ACC112 (cell line): ENCODE measurements around the gene TRRAP.

ENCODE experiments used
- H2AFZ ChIP-seq: fragments of 200-600 bp; sonication (generic); one replicate; pipeline ENCODE4 v1.6.0; 2017; ENCODE audit warnings: antibody characterized with exemption, low read length; ENCODE audit not compliant: unreplicated experiment
- H3K27ac ChIP-seq: fragments of 200-600 bp; sonication (generic); 2 replicates; pipeline ENCODE4 v1.5.1; 2014; ENCODE audit warnings: low read depth, mild to moderate bottlenecking, antibody characterized with exemption, low read length, moderate library complexity
- H3K27me3 ChIP-seq: fragments of 200-600 bp; sonication (generic); 2 replicates; pipeline ENCODE4 v1.6.1; 2014; ENCODE audit warnings: mild to moderate bottlenecking, antibody characterized with exemption, low read length, moderate library complexity, mixed read lengths; ENCODE audit not compliant: insufficient read depth
- H3K36me3 ChIP-seq: fragments of 200-600 bp; sonication (generic); 2 replicates; pipeline ENCODE4 v1.6.1; 2016; ENCODE audit warnings: mild to moderate bottlenecking, antibody characterized with exemption, low read length, moderate library complexity, mixed read lengths; ENCODE audit not compliant: insufficient read depth
- H3K4me1 ChIP-seq: fragments of 200-600 bp; sonication (generic); one replicate; pipeline ENCODE4 v1.6.1; 2016; ENCODE audit warnings: low read length, mixed read lengths; ENCODE audit not compliant: insufficient read depth, unreplicated experiment, control insufficient read depth
- H3K4me3 ChIP-seq: fragments of 200-600 bp; sonication (generic); 2 replicates; pipeline ENCODE4 v1.5.1; 2014; ENCODE audit warnings: mild to moderate bottlenecking, low read depth, low read length
- H3K79me2 ChIP-seq: fragments of 200-600 bp; sonication (generic); one replicate; pipeline ENCODE4 v1.6.0; 2016; ENCODE audit warnings: low read length; ENCODE audit not compliant: control insufficient read depth, unreplicated experiment, insufficient read depth

The TRRAP gene

DNA sequence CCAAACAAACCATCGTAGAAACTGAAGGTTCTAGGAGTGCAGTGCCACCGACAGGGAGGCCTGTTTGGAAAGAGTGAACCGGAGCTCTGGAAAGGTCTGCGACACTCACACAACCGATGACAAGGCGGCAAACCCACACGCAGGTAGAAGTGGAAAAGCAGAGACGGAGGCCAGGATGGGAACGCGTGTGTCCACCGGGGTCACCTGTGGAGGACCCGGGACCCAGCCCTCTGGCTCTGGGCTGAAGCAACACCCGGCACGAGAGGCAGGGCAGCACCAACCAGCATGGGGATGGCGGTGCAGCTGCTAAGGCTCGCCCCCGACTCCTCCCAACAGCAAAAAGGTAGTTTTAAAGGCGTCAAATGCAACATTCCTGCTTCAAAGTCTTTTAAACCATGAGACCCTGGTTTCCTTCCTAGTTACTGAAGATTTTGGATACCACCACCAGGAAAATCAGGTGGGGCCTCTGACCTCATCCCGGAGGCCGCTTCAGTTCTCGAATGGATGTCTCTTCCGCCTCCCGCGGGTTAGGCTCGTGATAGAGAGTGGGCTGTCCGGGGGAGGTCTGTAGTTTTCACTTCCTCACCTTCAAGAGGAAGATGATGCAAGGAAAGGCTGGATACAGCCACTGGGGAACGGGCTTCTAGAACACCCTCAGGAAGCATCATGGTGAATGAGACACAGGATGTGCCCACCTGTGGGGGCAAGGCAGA is 150.1 kb downstream of the TRRAP start:
- H3K4me1 ChIP-seq = no peaks in the 10 kb centered on the region
- no peaks in the 10 kb centered on the region for H3K27me3 ChIP-seq
- H2AFZ ChIP-seq = no peak overlapping the region
- no peak overlapping the region for H3K4me3 ChIP-seq
- no peaks in the 10 kb centered on the region for H3K79me2 ChIP-seq
- H3K27ac ChIP-seq = no peak overlapping the region
- peaks cover 46% of the 10 kb centered on the region for H3K36me3 ChIP-seq

GRCh38 chr7:99029466-99030435 is 151.4 kb downstream of the TRRAP start:
- H3K36me3 ChIP-seq = peaks cover 46% of the 10 kb centered on the region
- H3K27ac ChIP-seq = no peak overlapping the region
- no peak overlapping the region for H3K4me3 ChIP-seq
- no peaks in the 10 kb centered on the region for H3K4me1 ChIP-seq
- no peaks in the 10 kb centered on the region for H3K79me2 ChIP-seq
- H3K27me3 ChIP-seq = no peaks in the 10 kb centered on the region
- H2AFZ ChIP-seq = no peak overlapping the region

DNA sequence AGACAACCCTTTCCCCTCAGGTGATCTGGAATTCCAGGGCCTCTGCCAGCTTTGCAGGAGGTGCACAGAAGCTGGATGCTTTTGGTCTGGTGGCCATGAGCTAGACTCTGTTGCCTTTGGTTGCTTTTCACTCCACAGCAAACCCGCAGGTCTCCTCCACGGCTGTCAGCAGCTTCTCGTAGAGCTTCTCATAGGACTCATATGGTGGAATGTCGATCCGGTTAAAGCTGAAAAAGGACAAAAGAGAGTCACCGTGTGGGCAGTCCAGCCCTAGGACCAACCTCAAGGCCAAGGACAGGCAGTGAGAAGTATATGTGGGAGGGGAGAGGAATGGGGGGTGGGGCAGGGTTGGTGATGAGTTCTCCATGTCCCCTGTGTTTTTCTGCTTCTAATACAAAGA is 152.1 kb downstream of the TRRAP start:
- Histone ChIP-seq H3K79me2 (no peaks in the 10 kb centered on the region), H2AFZ (no peak overlapping the region), H3K4me1 (no peaks in the 10 kb centered on the region), H3K27me3 (no peaks in the 10 kb centered on the region), H3K4me3 (no peak overlapping the region), H3K36me3 (peaks cover 48% of the 10 kb centered on the region), H3K27ac (no peak overlapping the region)

DNA sequence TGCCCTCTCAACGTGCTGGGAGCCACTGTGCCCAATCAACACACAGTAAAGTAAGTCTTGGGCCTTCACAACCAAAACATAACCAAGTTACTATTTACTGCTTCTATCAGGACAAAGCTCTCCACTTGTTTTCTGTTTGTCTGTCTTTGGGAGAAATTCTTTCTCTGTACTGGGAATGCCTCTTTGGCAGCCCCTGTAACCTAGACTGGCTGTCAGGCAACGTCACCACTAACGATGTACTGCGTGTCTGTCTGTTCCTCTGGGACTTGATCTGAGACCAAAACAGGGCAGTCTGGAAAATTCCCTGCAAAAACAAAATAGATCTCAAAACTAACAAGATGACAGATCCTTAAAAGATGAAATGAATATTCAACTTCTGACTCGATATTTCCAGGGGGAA is 152.6 kb downstream of the TRRAP start:
- H3K4me1 ChIP-seq = no peaks in the 10 kb centered on the region
- no peaks in the 10 kb centered on the region for H3K79me2 ChIP-seq
- no peak overlapping the region for H2AFZ ChIP-seq
- H3K36me3 ChIP-seq = peaks cover 52% of the 10 kb centered on the region
- H3K27me3 ChIP-seq = no peaks in the 10 kb centered on the region
- no peak overlapping the region for H3K27ac ChIP-seq
- no peak overlapping the region for H3K4me3 ChIP-seq

- Histone ChIP-seq H3K4me1 (no peaks in the 10 kb centered on the region), H3K36me3 (peaks cover 52% of the 10 kb centered on the region), H2AFZ (no peak overlapping the region), H3K4me3 (no peak overlapping the region), H3K27me3 (no peaks in the 10 kb centered on the region), H3K79me2 (no peaks in the 10 kb centered on the region), H3K27ac (no peak overlapping the region)
Observed at GRCh38 chr7:99031496-99031895, 153.2 kb downstream of the TRRAP start.

DNA sequence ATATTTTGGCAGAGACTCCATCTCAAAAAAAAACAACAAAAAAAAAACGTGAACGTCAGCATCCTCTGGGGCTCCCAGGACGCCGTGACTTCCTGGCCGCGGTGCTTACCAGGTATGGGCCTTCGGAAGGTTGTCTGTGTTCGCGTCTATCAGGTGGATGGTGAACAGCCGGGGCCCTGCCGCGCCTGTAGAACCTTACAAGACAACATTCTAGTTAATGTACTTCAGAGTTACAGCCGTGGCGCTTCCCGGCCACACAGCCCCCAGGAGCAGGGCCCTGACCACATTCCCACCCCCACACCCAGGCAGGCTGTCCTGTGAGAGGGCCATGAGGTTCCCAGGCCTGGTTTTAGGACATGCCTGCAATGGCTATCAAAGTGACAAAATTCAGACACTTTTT is 154.6 kb downstream of the TRRAP start:
- Histone ChIP-seq H3K27ac (no peak overlapping the region), H3K4me1 (no peaks in the 10 kb centered on the region), H3K27me3 (no peaks in the 10 kb centered on the region), H3K79me2 (no peaks in the 10 kb centered on the region), H3K36me3 (peaks cover 51% of the 10 kb centered on the region), H2AFZ (no peak overlapping the region), H3K4me3 (no peak overlapping the region)

- Histone ChIP-seq H3K4me3 (no peak overlapping the region), H3K36me3 (peaks cover 43% of the 10 kb centered on the region), H3K79me2 (no peaks in the 10 kb centered on the region), H2AFZ (no peak overlapping the region), H3K27ac (no peak overlapping the region), H3K27me3 (no peaks in the 10 kb centered on the region), H3K4me1 (no peaks in the 10 kb centered on the region)
Observed at GRCh38 chr7:99033765-99034164, 155.4 kb downstream of the TRRAP start.

- no peak overlapping the region for H3K4me3 ChIP-seq
- H3K27me3 ChIP-seq = no peaks in the 10 kb centered on the region
- H3K36me3 ChIP-seq = peaks cover 38% of the 10 kb centered on the region
- H3K27ac ChIP-seq = no peak overlapping the region
- no peak overlapping the region for H2AFZ ChIP-seq
- H3K4me1 ChIP-seq = no peaks in the 10 kb centered on the region
- no peaks in the 10 kb centered on the region for H3K79me2 ChIP-seq
Observed at GRCh38 chr7:99034932-99035722, 156.8 kb downstream of the TRRAP start.

- no peak overlapping the region for H3K4me3 ChIP-seq
- no peaks in the 10 kb centered on the region for H3K4me1 ChIP-seq
- H3K27me3 ChIP-seq = no peaks in the 10 kb centered on the region
- H2AFZ ChIP-seq = no peak overlapping the region
- H3K27ac ChIP-seq = no peak overlapping the region
- H3K36me3 ChIP-seq = peaks cover 33% of the 10 kb centered on the region
- H3K79me2 ChIP-seq = no peaks in the 10 kb centered on the region
Observed at GRCh38 chr7:99035723-99036545, 157.6 kb downstream of the TRRAP start.
